HepG2 (cell line): ENCODE results near the gene EVA1C. TPM values are rescaled to one million over a fixed set of nuclear protein-coding genes. Genes with fewer than 3 reads are reported as not detected.

ENCODE experiments used
- ATAC-seq: fragments of 200-7000 bp; cut with Tn5 transposase; 3 replicates; pipeline ENCODE4 v1.9.1; 2020; ENCODE audit warnings: mild to moderate bottlenecking, moderate library complexity
- BruUV-seq: library from RNA; stranded (reverse); fragments of 400-500 nt; replicated peaks from 2 replicates; lab custom pipeline; 2021; lab: Mats Ljungman, UMichigan
- CTCF ChIA-PET: fragments of 300-600 bp; formaldehyde crosslinking; extraction: SDS; loops from one replicate; lab custom pipeline; 2021; ENCODE audit warnings: low total read pairs, inconsistent platforms, low intra/inter-chr PET ratio; lab: Yijun Ruan, JAX
- POLR2A ChIA-PET: fragments of 350-600 bp; sonication (Branson Sonifier 250); formaldehyde crosslinking; loops from one replicate; lab custom pipeline; 2020; ENCODE audit warnings: antibody characterized with exemption, inconsistent platforms; lab: Yijun Ruan, JAX
- DNase-seq: peaks from one replicate; pipeline ENCODE4 v3.0.0-alpha.2; 2015; ENCODE audit warnings: low spot score
- FAIRE-seq: peaks from 3 replicates; lab custom pipeline; 2011; peaks lifted over from hg19 to GRCh38; lab: Jason Lieb, UNC
- H2AFZ ChIP-seq: one replicate; pipeline ENCODE4 v1.6.1; 2011; ENCODE audit warnings: low read length, inconsistent platforms
- H3K27ac ChIP-seq: fragments of 300-600 bp; 3 replicates; pipeline ENCODE4 v1.8.0; 2011; ENCODE audit warnings: mixed run types, mild to moderate bottlenecking, mixed read lengths, low read length, inconsistent platforms; ENCODE audit not compliant: insufficient read depth; ENCODE audit errors: extremely low read length
- H3K27me3 ChIP-seq, 2 experiments: fragments of 200-600 bp in 1 of 2; 2 replicates in 1 of 2; 3 replicates in 1 of 2; pipeline versions ENCODE4 v1.6.0 to v1.8.0; 2011; ENCODE audit warnings: low read length in 2 of 2, mild to moderate bottlenecking in 2 of 2, moderate library complexity in 2 of 2, inconsistent platforms in 1 of 2; ENCODE audit not compliant: insufficient read depth in 2 of 2, control insufficient read depth in 1 of 2
- H3K36me3 ChIP-seq, 2 experiments: fragments of 200-600 bp in 1 of 2; replicated peaks in 1 of 2; 2 replicates in 1 of 2; 3 replicates in 1 of 2; pipeline versions ENCODE4 v1.5.1 to v1.8.0; 2011; ENCODE audit warnings: low read length in 2 of 2, inconsistent platforms in 1 of 2; ENCODE audit not compliant: insufficient read depth in 2 of 2, control insufficient read depth in 1 of 2
- H3K4me1 ChIP-seq: 2 replicates; pipeline ENCODE4 v1.5.1; 2012; ENCODE audit warnings: low read length, inconsistent platforms; ENCODE audit not compliant: insufficient read depth
- H3K4me2 ChIP-seq: 2 replicates; pipeline ENCODE4 v1.6.0; 2011; ENCODE audit warnings: low read depth, low read length, inconsistent platforms
- H3K4me3 ChIP-seq, 3 experiments: fragments of 200-600 bp in 1 of 3; sonication (generic), shearing (Covaris generic) in 1 of 3; replicated peaks in 1 of 3; 2 replicates each; pipeline ENCODE4 v1.5.1; 2011 to 2016; ENCODE audit warnings: low read length in 3 of 3, inconsistent platforms in 2 of 3, low read depth in 2 of 3, mild to moderate bottlenecking in 2 of 3, control low read depth in 1 of 3, mixed read lengths in 1 of 3; ENCODE audit not compliant: insufficient read depth in 1 of 3
- H3K79me2 ChIP-seq: one replicate; pipeline ENCODE4 v1.6.1; 2011; ENCODE audit warnings: low read length, inconsistent platforms; ENCODE audit not compliant: insufficient read depth
- H3K9ac ChIP-seq: 2 replicates; pipeline ENCODE4 v1.6.0; 2011; ENCODE audit warnings: mild to moderate bottlenecking, low read depth, low read length, inconsistent platforms; ENCODE audit not compliant: insufficient read depth
- H3K9me3 ChIP-seq: 2 replicates; pipeline ENCODE4 v1.5.1; 2012; ENCODE audit warnings: mild to moderate bottlenecking, low read length
- H4K20me1 ChIP-seq: 2 replicates; pipeline ENCODE4 v1.6.0; 2011; ENCODE audit warnings: inconsistent platforms, mild to moderate bottlenecking, low read length, moderate library complexity; ENCODE audit not compliant: insufficient read depth
- ATF4 ChIP-seq, 2 experiments: fragments of 450-650 bp in 1 of 2; sonication (generic) in 1 of 2; formaldehyde crosslinking; IDR thresholded peaks; 2 replicates each; pipeline versions ENCODE4 v1.5.0 to v1.8.0; 2020 to 2022; ENCODE audit warnings: mild to moderate bottlenecking in 1 of 2, missing genetic modification reagents in 1 of 2
- CEBPG ChIP-seq: IDR thresholded peaks from 2 replicates; pipeline ENCODE4 v1.6.1; 2016
- ELK4 ChIP-seq: sonication (generic); formaldehyde crosslinking; IDR thresholded peaks from 2 replicates; pipeline ENCODE4 v1.9.0; 2021; ENCODE audit warnings: missing genetic modification reagents, borderline replicate concordance
- HNRNPLL ChIP-seq: fragments of 200-400 bp; formaldehyde crosslinking; IDR thresholded peaks from 2 replicates; pipeline ENCODE4 v1.6.1; 2017; ENCODE audit warnings: mild to moderate bottlenecking, low read depth, low read length; ENCODE audit not compliant: poor library complexity, severe bottlenecking
- KDM3A ChIP-seq: IDR thresholded peaks from 2 replicates; pipeline ENCODE4 v1.6.1; 2018; ENCODE audit warnings: low read depth, missing compliant biosample characterization
- PHF20 ChIP-seq: sonication (generic); formaldehyde crosslinking; IDR thresholded peaks from 2 replicates; pipeline ENCODE4 v1.5.0; 2020; ENCODE audit warnings: mild to moderate bottlenecking, missing genetic modification reagents
- SAFB2 ChIP-seq: sonication (generic); formaldehyde crosslinking; IDR thresholded peaks from 2 replicates; pipeline ENCODE4 v1.5.1; 2020; ENCODE audit warnings: missing genetic modification reagents, low read depth, mild to moderate bottlenecking, borderline replicate concordance
- ZNF343 ChIP-seq: sonication (generic); formaldehyde crosslinking; IDR thresholded peaks from 2 replicates; pipeline ENCODE4 v1.4.0; 2020; ENCODE audit warnings: mild to moderate bottlenecking, missing genetic modification reagents
- ZNF549 ChIP-seq: sonication (generic); formaldehyde crosslinking; IDR thresholded peaks from 2 replicates; pipeline ENCODE4 v1.5.0; 2020; ENCODE audit warnings: missing genetic modification reagents
- ZNF7 ChIP-seq: IDR thresholded peaks from 2 replicates; pipeline ENCODE4 v1.6.1; 2016; ENCODE audit warnings: missing biosample characterization, missing genetic modification reagents
- WGBS: methylation state at CpG from one replicate; pipeline ENCODE4 v1.1.6; 2017; ENCODE audit warnings: low lambda C conversion rate; 5-methylcytosine and 5-hydroxymethylcytosine counted together
- in situ Hi-C: cut with HindIII; loops from 2 replicates; pipeline ENCODE4 v1.10.0; 2017; ENCODE audit warnings: low pct_unique_long_range_greater_than_20kb; ENCODE audit not compliant: extremely low pct_ligation_motif_present
- intact Hi-C: fragments of 100-400 bp; cut with micrococcal nuclease; formaldehyde crosslinking; loops from one replicate; pipeline ENCODE4 v1.10.0; 2022; ENCODE audit not compliant: unreplicated experiment
- polyA plus RNA-seq, 8 experiments: library from polyadenylated mRNA; depleted of rRNA in 3 of 8; stranded (reverse) in 7 of 8; unstranded in 1 of 8; fragments of >200 nt; fragmentation: Illumina TruSeq in 4 of 8; extraction: Trizol in 4 of 8; gene quantifications; 2 replicates each; pipeline versions ENCODE4 v1.2.1 to v1.2.3, GENCODE V29; 2011 to 2016; ENCODE audit warnings: low read depth in 4 of 8, missing spikeins in 1 of 8, mixed read lengths in 1 of 8; ENCODE audit not compliant: insufficient read depth in 1 of 8
- total RNA-seq, 5 experiments: library from RNA; depleted of rRNA; stranded (reverse); fragments of >200 nt; fragmentation: Illumina TruSeq; extraction: Trizol; gene quantifications; 2 replicates each; pipeline ENCODE4 v1.2.3, GENCODE V29; 2016; ENCODE audit warnings: low read depth in 1 of 5
- TF ChIP-seq, protein P1 (sequence below), 2 experiments: sonication (generic) in 1 of 2; formaldehyde crosslinking in 1 of 2; IDR thresholded peaks; 2 replicates each; pipeline versions ENCODE4 v1.5.1 to v1.6.1; 2011 to 2020; ENCODE audit warnings: borderline replicate concordance in 1 of 2, low read depth in 1 of 2, low read length in 1 of 2, mild to moderate bottlenecking in 1 of 2, missing genetic modification reagents in 1 of 2, moderate library complexity in 1 of 2

The EVA1C gene
- total and polyA plus RNA-seq, 2 of the 13 experiments (the other 11 are each of a cell fraction or from before 2014, with no cell fraction given): 0.29 to 0.34 TPM

- no peak overlapping the region for H3K9ac ChIP-seq
- peaks cover 6% of the 10 kb centered on the region; the same call in 1 of the 2 replicates for H3K4me1 ChIP-seq
- no peak for DNase-seq
- FAIRE-seq: no peak
- no peak overlapping the region for H2AFZ ChIP-seq
- no peaks in the 10 kb centered on the region for H3K36me3 ChIP-seq
- TF ChIP-seq SAFB2 (CRISPR knock-in tag): no peak
- TF ChIP-seq ATF4 (CRISPR knock-in tag; IDR thresholded peaks at IDR 0.05): no peak
- TF ChIP-seq HNRNPLL: no peak
- TF ChIP-seq PHF20: no peak
- no peak for TF ChIP-seq ZNF549 (CRISPR knock-in tag)
- no peak for TF ChIP-seq ELK4 (CRISPR knock-in tag)
- no peak for TF ChIP-seq KDM3A (CRISPR knock-in tag)
- TF ChIP-seq ZNF7 (CRISPR knock-in tag): no peak
- TF ChIP-seq CEBPG (CRISPR knock-in tag): no peak
- TF ChIP-seq, protein P1, sequence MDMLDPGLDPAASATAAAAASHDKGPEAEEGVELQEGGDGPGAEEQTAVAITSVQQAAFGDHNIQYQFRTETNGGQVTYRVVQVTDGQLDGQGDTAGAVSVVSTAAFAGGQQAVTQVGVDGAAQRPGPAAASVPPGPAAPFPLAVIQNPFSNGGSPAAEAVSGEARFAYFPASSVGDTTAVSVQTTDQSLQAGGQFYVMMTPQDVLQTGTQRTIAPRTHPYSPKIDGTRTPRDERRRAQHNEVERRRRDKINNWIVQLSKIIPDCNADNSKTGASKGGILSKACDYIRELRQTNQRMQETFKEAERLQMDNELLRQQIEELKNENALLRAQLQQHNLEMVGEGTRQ (IDR thresholded peaks at IDR 0.05; ENCODE audit: low read depth, low read length): no peak
- TF ChIP-seq, protein P1 (CRISPR knock-in tag; IDR thresholded peaks at IDR 0.05; ENCODE audit: borderline replicate concordance): no peak
- no peak for TF ChIP-seq ZNF343
- no peak overlapping the region for H3K27ac ChIP-seq
- H3K4me3 ChIP-seq: no peak overlapping the region
- intact Hi-C loops: no loop called here
- no peak overlapping the region for H3K4me2 ChIP-seq
- no TSS peak for BruUV-seq
- H3K79me2 ChIP-seq: no peaks in the 10 kb centered on the region
- ChIA-PET POLR2A (no interaction called here), CTCF (no interaction called here)
- in situ Hi-C loops: no loop called here
- no peaks in the 10 kb centered on the region for H3K9me3 ChIP-seq
- H3K27me3 ChIP-seq: no peaks in the 10 kb centered on the region
- no peaks in the 10 kb centered on the region for H4K20me1 ChIP-seq
- ATAC-seq: no peak
- WGBS: 90% methylated on average over 8 of the region's 9 CpGs
These were observed 64.9 kb downstream of the EVA1C start for GRCh38 chr21:32477424-32477745.
